GM23338 (cell line): Measurements from ENCODE around the gene PNPLA2. TPM values are rescaled to one million over a fixed set of nuclear protein-coding genes. Genes with fewer than 3 reads are reported as not detected.

ENCODE experiments used
- ATAC-seq: fragments of 200-7000 bp; cut with Tn5 transposase; 3 replicates; pipeline ENCODE4 v1.9.1; 2020
- DNase-seq: peaks from one replicate; pipeline ENCODE4 v3.0.0-alpha.2; 2015; ENCODE audit warnings: low spot score
- H2AFZ ChIP-seq: fragments of 200-600 bp; sonication (generic); 2 replicates; pipeline ENCODE4 v1.8.0; 2016; ENCODE audit warnings: antibody characterized with exemption, mild to moderate bottlenecking, moderate library complexity
- H3F3A ChIP-seq: fragments of 200-600 bp; sonication (generic); replicated peaks from 2 replicates; pipeline ENCODE4 v1.8.0; 2017; ENCODE audit warnings: antibody characterized with exemption, mixed run types, low read depth
- H3K27ac ChIP-seq: fragments of 200-600 bp; sonication (generic); 2 replicates; pipeline ENCODE4 v1.6.1; 2016; ENCODE audit warnings: low read depth
- H3K27me3 ChIP-seq: fragments of 200-600 bp; sonication (generic); 2 replicates; pipeline ENCODE4 v1.8.0; 2016; ENCODE audit warnings: mild to moderate bottlenecking, mixed run types, moderate library complexity; ENCODE audit not compliant: insufficient read depth
- H3K36me3 ChIP-seq: fragments of 200-600 bp; sonication (generic); 2 replicates; pipeline ENCODE4 v1.8.0; 2016; ENCODE audit warnings: mild to moderate bottlenecking; ENCODE audit not compliant: insufficient read depth
- H3K4me1 ChIP-seq: fragments of 200-600 bp; sonication (generic); 2 replicates; pipeline ENCODE4 v1.8.0; 2016; ENCODE audit warnings: mild to moderate bottlenecking, moderate library complexity; ENCODE audit not compliant: insufficient read depth
- H3K4me2 ChIP-seq: fragments of 200-600 bp; sonication (generic); 2 replicates; pipeline ENCODE4 v1.7.1; 2017; ENCODE audit warnings: mixed run types
- H3K4me3 ChIP-seq: fragments of 200-600 bp; sonication (generic); 2 replicates; pipeline ENCODE4 v1.6.1; 2016; ENCODE audit warnings: mixed run types
- H3K79me2 ChIP-seq: fragments of 200-600 bp; sonication (generic); replicated peaks from 2 replicates; pipeline ENCODE4 v1.8.0; 2017; ENCODE audit warnings: mild to moderate bottlenecking; ENCODE audit not compliant: insufficient read depth
- H3K9me2 ChIP-seq: fragments of 200-600 bp; sonication (generic); 2 replicates; pipeline ENCODE4 v1.8.0; 2017; ENCODE audit not compliant: insufficient read depth
- H4K20me1 ChIP-seq: fragments of 200-600 bp; sonication (generic); replicated peaks from 2 replicates; pipeline ENCODE4 v1.8.0; 2017; ENCODE audit warnings: mild to moderate bottlenecking; ENCODE audit not compliant: insufficient read depth
- H3K27ac Mint-ChIP-seq: 2 replicates; pipeline ENCODE4 v1.8.0; 2020; ENCODE audit warnings: inconsistent platforms, mild to moderate bottlenecking, moderate library complexity, mixed read lengths
- H3K27me3 Mint-ChIP-seq: 3 replicates; pipeline ENCODE4 v1.8.0; 2022; ENCODE audit warnings: low read depth, mild to moderate bottlenecking, moderate library complexity, mixed read lengths, inconsistent platforms; ENCODE audit not compliant: insufficient read depth, poor library complexity
- H3K36me3 Mint-ChIP-seq: 3 replicates; pipeline ENCODE4 v1.8.0; 2021; ENCODE audit warnings: low read depth, mild to moderate bottlenecking, inconsistent platforms, moderate library complexity, mixed read lengths
- H3K4me1 Mint-ChIP-seq: 3 replicates; pipeline ENCODE4 v1.8.0; 2020; ENCODE audit warnings: mild to moderate bottlenecking, inconsistent platforms, mixed read lengths
- H3K4me3 Mint-ChIP-seq: 3 replicates; pipeline ENCODE4 v1.8.0; 2021; ENCODE audit warnings: moderate library complexity, mild to moderate bottlenecking, inconsistent platforms, mixed read lengths
- H3K9me3 Mint-ChIP-seq: 3 replicates; pipeline ENCODE4 v1.8.0; 2020; ENCODE audit warnings: moderate library complexity, mild to moderate bottlenecking, inconsistent platforms, mixed read lengths
- CREB1 ChIP-seq: fragments of 250-450 bp; sonication (Bioruptor Pico); IDR thresholded peaks from 2 replicates; pipeline ENCODE4 v1.5.0; 2020; ENCODE audit warnings: low read depth, mild to moderate bottlenecking, moderate library complexity
- CTCF ChIP-seq, 2 experiments: fragments of 200-600 bp in 1 of 2; sonication (generic) in 1 of 2; conservative IDR thresholded peaks; 2 replicates each; pipeline versions ENCODE4 v1.5.1 to v1.6.1; 2016 to 2017; ENCODE audit warnings: antibody characterized with exemption in 2 of 2, low read depth in 2 of 2, mild to moderate bottlenecking in 2 of 2, moderate library complexity in 1 of 2
- ETS1 ChIP-seq: IDR thresholded peaks from 2 replicates; pipeline ENCODE4 v1.6.1; 2016; ENCODE audit warnings: antibody characterized with exemption
- EZH2phosphoT487 ChIP-seq: fragments of 200-600 bp; sonication (generic); IDR thresholded peaks from one replicate; pipeline ENCODE4 v1.8.1; 2018; ENCODE audit warnings: antibody characterized with exemption; ENCODE audit not compliant: unreplicated experiment
- NANOG ChIP-seq: IDR thresholded peaks from 2 replicates; pipeline ENCODE4 v1.6.1; 2016; ENCODE audit warnings: antibody characterized with exemption, borderline replicate concordance
- POLR2AphosphoS5 ChIP-seq: IDR thresholded peaks from 2 replicates; pipeline ENCODE4 v1.6.1; 2016; ENCODE audit warnings: antibody characterized with exemption, low read depth
- REST ChIP-seq: IDR thresholded peaks from one replicate; pipeline ENCODE4 v1.6.1; 2018; ENCODE audit warnings: antibody characterized with exemption; ENCODE audit not compliant: unreplicated experiment
- STAT1 ChIP-seq: IDR thresholded peaks from one replicate; pipeline ENCODE4 v1.6.1; 2016; ENCODE audit warnings: antibody characterized with exemption; ENCODE audit not compliant: unreplicated experiment
- ZNF114 ChIP-seq: fragments of 250-450 bp; sonication (Bioruptor Pico); IDR thresholded peaks from 2 replicates; pipeline ENCODE4 v1.5.0; 2020; ENCODE audit warnings: mild to moderate bottlenecking, moderate library complexity
- ZNF331 ChIP-seq: fragments of 250-450 bp; sonication (Bioruptor Pico); IDR thresholded peaks from 2 replicates; pipeline ENCODE4 v1.5.0; 2020; ENCODE audit warnings: low read depth, mild to moderate bottlenecking, moderate library complexity
- polyA plus RNA-seq: library from polyadenylated mRNA; unstranded; fragments of >200 nt; fragmentation: Nextera tagmentation; extraction: Ambion mirVana; gene quantifications from 2 replicates; pipeline ENCODE4 v1.2.1, GENCODE V29; 2016
- total RNA-seq: library from RNA; depleted of rRNA; stranded (reverse); fragments of >200 nt; shearing (Covaris generic); gene quantifications from 2 replicates; pipeline ENCODE4 v1.2.3, GENCODE V29; 2014

PNPLA2 gene
- total and polyA plus RNA-seq, 2 experiments from 2014 or later: 31.1 to 45.6 TPM

GRCh38 chr11:783581-784015, 35.1 kb upstream of the PNPLA2 start:
- H3K36me3 ChIP-seq: no peaks in the 10 kb centered on the region
- no peaks in the 10 kb centered on the region for H3K9me3 Mint-ChIP-seq
- H3K27me3 ChIP-seq: no peaks in the 10 kb centered on the region
- H3K4me2 ChIP-seq: peak overlapping the region; percentile 19
- peaks cover 11% of the 10 kb centered on the region for H4K20me1 ChIP-seq
- H3K27me3 Mint-ChIP-seq: peaks cover 13% of the 10 kb centered on the region
- peak overlapping the region; percentile 63; the same call in 1 of the 2 replicates for H3K27ac Mint-ChIP-seq
- no peaks in the 10 kb centered on the region for H3K9me2 ChIP-seq
- peak; percentile 79 to 95 for TF ChIP-seq CTCF (conservative IDR thresholded peaks at IDR 0.05; ENCODE audit: low read depth in 2 of 2)
- peak; percentile 41; the same call in 1 of the 2 replicates for TF ChIP-seq POLR2AphosphoS5
- no peak for TF ChIP-seq CREB1 (CRISPR knock-in tag)
- H3K27ac ChIP-seq: no peak overlapping the region
- H3K36me3 Mint-ChIP-seq: peaks cover 18% of the 10 kb centered on the region
- DNase-seq (peak; percentile 98), ATAC-seq (peak; percentile 95)
- H3F3A ChIP-seq: peaks cover 10% of the 10 kb centered on the region
- H3K4me1 Mint-ChIP-seq: peaks cover 33% of the 10 kb centered on the region
- peaks cover under 1% of the 10 kb centered on the region; the same call in 1 of the 2 replicates for H3K79me2 ChIP-seq
- H3K4me3 ChIP-seq: peak overlapping the region; percentile 7; the same call in 1 of the 2 replicates
- H3K4me3 Mint-ChIP-seq: peak overlapping the region; percentile 59
- H3K4me1 ChIP-seq: peaks cover 14% of the 10 kb centered on the region
- no peak overlapping the region for H2AFZ ChIP-seq

- no peak overlapping the region for H3K27ac ChIP-seq
- H3K36me3 ChIP-seq: no peaks in the 10 kb centered on the region
- no peaks in the 10 kb centered on the region for H3K79me2 ChIP-seq
- DNase-seq (no peak), ATAC-seq (no peak)
- no peak overlapping the region for H2AFZ ChIP-seq
- Mint-ChIP-seq H3K27ac (no peak overlapping the region), H3K4me1 (peaks cover 40% of the 10 kb centered on the region), H3K4me3 (no peak overlapping the region; the same call in 2 of the 3 replicates), H3K27me3 (peaks cover 20% of the 10 kb centered on the region), H3K36me3 (peaks cover 13% of the 10 kb centered on the region; the same call in 2 of the 3 replicates), H3K9me3 (no peaks in the 10 kb centered on the region)
- peaks cover 10% of the 10 kb centered on the region for H4K20me1 ChIP-seq
- no peak overlapping the region for H3K4me2 ChIP-seq
- peaks cover 28% of the 10 kb centered on the region for H3K4me1 ChIP-seq
- no peaks in the 10 kb centered on the region for H3K27me3 ChIP-seq
- peaks cover 19% of the 10 kb centered on the region for H3F3A ChIP-seq
- no peaks in the 10 kb centered on the region for H3K9me2 ChIP-seq
- H3K4me3 ChIP-seq: no peak overlapping the region
- TF ChIP-seq EZH2phosphoT487 (no peak), ZNF114 (CRISPR knock-in tag) (no peak), CTCF (conservative IDR thresholded peaks at IDR 0.05; ENCODE audit: low read depth in 2 of 2) (no peak), CREB1 (CRISPR knock-in tag) (no peak), ETS1 (no peak), ZNF331 (CRISPR knock-in tag) (no peak), POLR2AphosphoS5 (no peak; the same call in none of the 2 replicates), REST (no peak), NANOG (no peak), STAT1 (no peak)
Observed at GRCh38 chr11:786235-787083, 32.3 kb upstream of the PNPLA2 start.
